Kidney (tissue), 14 donors: Measurements from ENCODE around the gene CTDP1. TPM values are rescaled to one million over a fixed set of nuclear protein-coding genes. Genes with fewer than 3 reads are reported as not detected.

Experiments used
- DNase-seq, 5 donors: peaks; one replicate each; pipeline ENCODE4 v3.0.0-alpha.2; 2013 to 2020
- FAIRE-seq: peaks from 2 replicates; lab custom pipeline; 2012; peaks lifted over from hg19 to GRCh38; lab: Jason Lieb, UNC
- H3K27ac ChIP-seq, 2 donors: one replicate each; pipeline ENCODE4 v1.7.0; 2013; ENCODE audit warnings: low read depth in 2 of 2, low read length in 2 of 2, inconsistent platforms in 1 of 2
- H3K27me3 ChIP-seq: one replicate; pipeline ENCODE4 v1.7.1; 2013; ENCODE audit warnings: low read length, inconsistent platforms; ENCODE audit not compliant: control insufficient read depth, insufficient read depth
- H3K36me3 ChIP-seq, 3 donors: one replicate each; pipeline versions ENCODE4 v1.7.0 to v1.7.1; 2013; ENCODE audit warnings: low read length in 3 of 3, control low read depth in 1 of 3, inconsistent platforms in 1 of 3; ENCODE audit not compliant: insufficient read depth in 3 of 3, control insufficient read depth in 2 of 3
- H3K4me1 ChIP-seq, 3 donors: one replicate each; pipeline versions ENCODE4 v1.7.0 to v1.7.1; 2013; ENCODE audit warnings: low read length in 3 of 3, inconsistent platforms in 1 of 3, low read depth in 1 of 3; ENCODE audit not compliant: control insufficient read depth in 2 of 3, insufficient read depth in 2 of 3
- H3K4me3 ChIP-seq, 3 donors: one replicate each; pipeline versions ENCODE4 v1.7.0 to v1.8.1; 2013; ENCODE audit warnings: low read length in 3 of 3, control low read depth in 1 of 3, inconsistent platforms in 1 of 3
- H3K9ac ChIP-seq, 3 donors: one replicate each; pipeline versions ENCODE4 v1.7.0 to v1.7.1; 2013; ENCODE audit warnings: low read length in 3 of 3, control low read depth in 1 of 3, inconsistent platforms in 1 of 3
- H3K9me3 ChIP-seq, 3 donors: one replicate each; pipeline versions ENCODE4 v1.7.0 to v1.7.1; 2013; ENCODE audit warnings: low read length in 3 of 3, control low read depth in 1 of 3, inconsistent platforms in 1 of 3; ENCODE audit not compliant: control insufficient read depth in 2 of 3, insufficient read depth in 1 of 3
- intact Hi-C: fragments of 100-400 bp; cut with DNase I; formaldehyde crosslinking; loops from one replicate; pipeline ENCODE4 v1.11.1; 2022
- polyA plus RNA-seq: library from polyadenylated mRNA; stranded (reverse); fragments of 350-450 nt; fragmentation: Illumina TruSeq; extraction: RNeasy Lipid Tissue Mini Kit (QIAGEN cat#74804); gene quantifications from one replicate; pipeline ENCODE4 v1.2.3, GENCODE V29; 2014; ENCODE audit warnings: low read depth, low replicate concordance; ENCODE audit not compliant: insufficient read depth
- total RNA-seq: library from RNA; stranded (reverse); fragmentation: NEBNext Ultra II Directional; extraction: Animal tissue kit (Norgen Biotek cat#: 25700); gene quantifications from one replicate; pipeline ENCODE4 v1.2.1, GENCODE V29; 2021
- TF ChIP-seq, protein P1 (sequence below): IDR thresholded peaks from 3 replicates; pipeline ENCODE4 v1.5.1; 2012; ENCODE audit warnings: mild to moderate bottlenecking, moderate library complexity, borderline replicate concordance; ENCODE audit not compliant: insufficient read depth; ENCODE audit errors: extremely low read depth
- donor health status: control.
- donor health status: control.
- donor health status: control.
- donor health status: control.
- donor health status: control.
- donor health status: DM: yes; HTN: yes; CAD: no.
- donor health status: Normal renal cell carcinoma (clear cell type).

The CTDP1 gene
- total and polyA plus RNA-seq, 2 donors from 2014 or later = 11.1 to 21.8 TPM

DNA sequence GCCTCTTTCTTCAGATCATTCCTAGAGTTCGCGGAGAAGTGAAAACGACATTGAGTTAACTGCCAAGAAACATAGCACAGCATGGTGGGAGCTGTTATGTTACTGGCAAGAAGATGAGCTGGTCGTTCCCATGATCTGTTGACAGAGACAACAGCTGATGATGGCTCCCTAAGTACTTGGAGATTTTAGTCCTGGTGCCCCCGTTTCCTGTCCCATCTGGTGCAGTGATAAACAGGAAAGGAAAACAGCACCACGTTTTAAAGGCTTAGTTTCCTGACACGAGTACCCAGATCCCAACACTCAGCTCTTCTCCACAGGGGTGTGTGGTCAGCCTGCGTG lies 61.7 kb downstream of the CTDP1 start:
- intact Hi-C loops = no loop called here
- H3K9me3 ChIP-seq = no peaks in the 10 kb centered on the region
- H3K36me3 ChIP-seq = peaks cover 0 to 28% (median 20%) of the 10 kb centered on the region in 3 donors
- DNase-seq (no peak), FAIRE-seq (no peak)
- TF ChIP-seq, protein P1, sequence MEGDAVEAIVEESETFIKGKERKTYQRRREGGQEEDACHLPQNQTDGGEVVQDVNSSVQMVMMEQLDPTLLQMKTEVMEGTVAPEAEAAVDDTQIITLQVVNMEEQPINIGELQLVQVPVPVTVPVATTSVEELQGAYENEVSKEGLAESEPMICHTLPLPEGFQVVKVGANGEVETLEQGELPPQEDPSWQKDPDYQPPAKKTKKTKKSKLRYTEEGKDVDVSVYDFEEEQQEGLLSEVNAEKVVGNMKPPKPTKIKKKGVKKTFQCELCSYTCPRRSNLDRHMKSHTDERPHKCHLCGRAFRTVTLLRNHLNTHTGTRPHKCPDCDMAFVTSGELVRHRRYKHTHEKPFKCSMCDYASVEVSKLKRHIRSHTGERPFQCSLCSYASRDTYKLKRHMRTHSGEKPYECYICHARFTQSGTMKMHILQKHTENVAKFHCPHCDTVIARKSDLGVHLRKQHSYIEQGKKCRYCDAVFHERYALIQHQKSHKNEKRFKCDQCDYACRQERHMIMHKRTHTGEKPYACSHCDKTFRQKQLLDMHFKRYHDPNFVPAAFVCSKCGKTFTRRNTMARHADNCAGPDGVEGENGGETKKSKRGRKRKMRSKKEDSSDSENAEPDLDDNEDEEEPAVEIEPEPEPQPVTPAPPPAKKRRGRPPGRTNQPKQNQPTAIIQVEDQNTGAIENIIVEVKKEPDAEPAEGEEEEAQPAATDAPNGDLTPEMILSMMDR = no peak
- H3K4me1 ChIP-seq = no peaks in the 10 kb centered on the region
- no peaks in the 10 kb centered on the region for H3K27me3 ChIP-seq
- no peak overlapping the region for H3K27ac ChIP-seq
- no peak overlapping the region for H3K4me3 ChIP-seq
- H3K9ac ChIP-seq = no peak overlapping the region

DNA sequence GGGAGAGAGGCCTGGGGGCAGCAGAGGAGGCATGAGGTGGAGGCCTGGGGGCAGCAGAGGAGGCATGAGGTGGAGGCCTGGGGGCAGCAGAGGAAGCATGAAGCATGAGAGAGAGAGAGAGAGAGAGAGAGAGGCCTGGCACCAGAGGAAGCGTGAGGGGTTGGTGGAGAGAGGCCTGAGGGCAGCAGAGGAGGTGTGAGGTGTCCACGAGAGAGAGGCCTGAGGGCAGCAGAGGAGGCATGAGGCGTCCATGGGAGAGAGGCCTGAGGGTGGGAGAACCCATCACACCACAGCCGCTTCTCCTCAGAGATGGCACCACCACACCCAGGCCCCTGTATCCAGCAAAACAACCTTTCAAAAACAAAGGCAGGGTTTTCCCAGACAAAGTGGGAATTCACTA lies 62.5 kb downstream of the CTDP1 start:
- TF ChIP-seq, protein P1 = no peak
- intact Hi-C loops = no loop called here
- DNase-seq = no peak
- H3K27ac ChIP-seq = no peak overlapping the region
- FAIRE-seq = no peak
- peaks cover 0 to 21% (median 16%) of the 10 kb centered on the region in 3 donors for H3K36me3 ChIP-seq
- no peaks in the 10 kb centered on the region for H3K4me1 ChIP-seq
- no peak overlapping the region for H3K9ac ChIP-seq
- no peaks in the 10 kb centered on the region for H3K27me3 ChIP-seq
- no peak overlapping the region for H3K4me3 ChIP-seq
- no peaks in the 10 kb centered on the region for H3K9me3 ChIP-seq

DNA sequence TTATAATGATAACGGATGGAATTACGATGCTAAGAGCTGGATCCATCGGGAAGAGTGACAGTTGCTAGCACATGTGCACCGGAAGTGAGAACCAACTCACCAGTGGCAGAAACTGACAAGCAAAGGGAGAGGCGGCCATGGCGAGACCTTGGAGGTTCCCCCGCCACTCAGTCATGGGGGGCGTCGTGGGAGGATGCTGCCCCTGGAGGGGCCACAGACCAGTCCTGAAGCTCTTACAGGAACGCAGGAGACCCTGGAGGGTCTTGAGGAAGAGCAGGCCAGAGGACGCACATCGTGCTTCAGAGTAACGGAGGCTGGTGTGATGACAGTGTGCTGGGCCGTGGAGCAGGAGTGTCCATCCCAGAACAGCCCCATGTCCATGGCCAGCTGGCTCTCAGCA lies 65.0 kb downstream of the CTDP1 start:
- H3K9me3 ChIP-seq = no peaks in the 10 kb centered on the region

More for the DNA sequence above, 65.0 kb downstream of the CTDP1 start:
- H3K4me3 ChIP-seq = no peak overlapping the region
- no peak for DNase-seq
- no peaks in the 10 kb centered on the region for H3K27me3 ChIP-seq
- TF ChIP-seq, protein P1 = no peak
- H3K36me3 ChIP-seq = peaks cover 0 to 7% (median 6%) of the 10 kb centered on the region in 3 donors
- intact Hi-C loops = no loop called here
- no peak overlapping the region for H3K9ac ChIP-seq
- peaks cover 0 to 2% (median 0%) of the 10 kb centered on the region in 3 donors for H3K4me1 ChIP-seq
- FAIRE-seq = no peak
- no peak overlapping the region for H3K27ac ChIP-seq
